Measurements from ENCODE around the gene LY6G5C.

DNA sequence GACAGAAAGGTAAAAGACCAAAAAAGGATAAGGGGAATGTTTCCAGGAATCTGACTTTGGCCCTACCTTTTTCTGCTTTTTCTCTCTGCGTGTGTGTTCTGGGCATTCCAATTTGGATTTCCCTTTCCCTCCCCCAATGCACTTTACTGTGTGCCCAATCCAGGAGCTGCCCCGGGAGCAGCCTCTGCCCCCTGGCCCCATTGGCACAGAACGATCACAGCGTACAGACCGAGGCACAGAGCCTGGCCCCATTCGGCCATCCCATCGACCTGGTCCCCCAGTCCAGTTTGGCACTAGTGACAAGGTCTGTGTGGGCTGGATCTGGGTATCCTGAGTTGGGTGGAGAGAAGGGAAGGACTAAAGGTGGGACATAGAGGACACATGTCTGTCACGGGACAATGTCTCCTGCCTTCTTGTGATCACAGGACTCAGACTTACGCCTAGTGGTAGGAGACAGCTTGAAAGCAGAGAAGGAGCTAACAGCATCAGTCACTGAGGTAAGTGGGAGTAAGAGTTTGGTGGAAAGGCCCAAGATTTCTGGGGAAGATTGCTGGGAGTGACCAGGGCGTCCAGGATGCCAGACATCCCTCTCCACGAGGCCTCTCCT, 45.8 kb downstream of the LY6G5C start:
- TF ChIP-seq EZH2 (IDR thresholded peaks at IDR 0.05; ENCODE audit: borderline replicate concordance, low read depth, low read length, severe bottlenecking) = no peak
- TF ChIP-seq MYC (IDR thresholded peaks at IDR 0.05; ENCODE audit: low read depth, low read length) = no peak
- TF ChIP-seq, protein P1, sequence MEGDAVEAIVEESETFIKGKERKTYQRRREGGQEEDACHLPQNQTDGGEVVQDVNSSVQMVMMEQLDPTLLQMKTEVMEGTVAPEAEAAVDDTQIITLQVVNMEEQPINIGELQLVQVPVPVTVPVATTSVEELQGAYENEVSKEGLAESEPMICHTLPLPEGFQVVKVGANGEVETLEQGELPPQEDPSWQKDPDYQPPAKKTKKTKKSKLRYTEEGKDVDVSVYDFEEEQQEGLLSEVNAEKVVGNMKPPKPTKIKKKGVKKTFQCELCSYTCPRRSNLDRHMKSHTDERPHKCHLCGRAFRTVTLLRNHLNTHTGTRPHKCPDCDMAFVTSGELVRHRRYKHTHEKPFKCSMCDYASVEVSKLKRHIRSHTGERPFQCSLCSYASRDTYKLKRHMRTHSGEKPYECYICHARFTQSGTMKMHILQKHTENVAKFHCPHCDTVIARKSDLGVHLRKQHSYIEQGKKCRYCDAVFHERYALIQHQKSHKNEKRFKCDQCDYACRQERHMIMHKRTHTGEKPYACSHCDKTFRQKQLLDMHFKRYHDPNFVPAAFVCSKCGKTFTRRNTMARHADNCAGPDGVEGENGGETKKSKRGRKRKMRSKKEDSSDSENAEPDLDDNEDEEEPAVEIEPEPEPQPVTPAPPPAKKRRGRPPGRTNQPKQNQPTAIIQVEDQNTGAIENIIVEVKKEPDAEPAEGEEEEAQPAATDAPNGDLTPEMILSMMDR (IDR thresholded peaks at IDR 0.05; ENCODE audit: extremely low read depth in 1 of 2, insufficient read depth in 1 of 2, low read depth in 1 of 2, low read length in 2 of 2) = no peak

Data from endothelial cell of umbilical vein (primary cell).